Stimulated activated CD4-positive, alpha-beta T cell treated with anti-CD3 and anti-CD28 coated beads, TNF-alpha, amount 100 ng/mL, for 24 hours (primary cell): ENCODE measurements around the gene MUC20.
"Not testable (repeated sequence)": the region's sequence is repeated elsewhere in the genome, so short reads cannot be mapped to it uniquely, and the experiment has no call there.

ENCODE experiments used
- DNase-seq, 3 experiments: peaks; one replicate each; pipeline ENCODE4 v3.0.0-alpha.2; 2020; ENCODE audit warnings: low read depth in 3 of 3

The MUC20 gene

DNA sequence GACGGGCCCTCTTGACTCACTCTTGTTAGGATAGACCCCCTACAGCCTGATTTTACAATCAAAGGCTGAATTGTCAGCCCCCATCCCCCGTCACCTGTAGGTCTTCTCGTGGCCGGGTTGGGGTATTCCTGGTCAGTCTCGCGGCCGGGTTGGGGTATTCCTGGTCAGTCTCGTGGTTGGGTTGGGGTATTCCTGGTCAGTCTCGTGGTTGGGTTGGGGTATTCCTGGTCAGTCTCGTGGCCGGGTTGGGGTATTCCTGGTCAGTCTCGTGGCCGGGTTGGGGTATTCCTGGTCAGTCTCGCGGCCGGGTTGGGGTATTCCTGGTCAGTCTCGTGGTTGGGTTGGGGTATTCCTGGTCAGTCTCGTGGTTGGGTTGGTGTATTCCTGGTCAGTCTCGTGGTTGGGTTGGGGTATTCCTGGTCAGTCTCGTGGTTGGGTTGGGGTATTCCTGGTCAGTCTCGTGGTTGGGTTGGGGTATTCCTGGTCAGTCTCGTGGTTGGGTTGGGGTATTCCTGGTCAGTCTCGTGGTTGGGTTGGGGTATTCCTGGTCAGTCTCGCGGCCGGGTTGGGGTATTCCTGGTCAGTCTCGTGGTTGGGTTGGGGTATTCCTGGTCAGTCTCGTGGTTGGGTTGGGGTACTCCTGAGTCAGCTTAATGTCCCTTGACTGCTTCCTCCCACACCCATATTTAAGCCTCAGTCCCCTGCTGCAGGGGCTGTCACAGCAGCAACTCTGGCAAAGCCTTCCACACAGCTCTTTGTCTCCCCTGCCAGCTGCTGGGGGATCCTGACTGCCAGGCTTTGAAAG lies 50.3 kb downstream of the MUC20 start:
- DNase-seq = not testable (repeated sequence)

GRCh38 chr3:195771646-195772300 lies 51.0 kb downstream of the MUC20 start:
- DNase-seq = no peak

GRCh38 chr3:195773956-195774537 lies 53.3 kb downstream of the MUC20 start:
- no peak for DNase-seq

GRCh38 chr3:195774917-195775316 lies 54.1 kb downstream of the MUC20 start:
- peak in 1 of 3 experiments; percentile 9 for DNase-seq

DNA sequence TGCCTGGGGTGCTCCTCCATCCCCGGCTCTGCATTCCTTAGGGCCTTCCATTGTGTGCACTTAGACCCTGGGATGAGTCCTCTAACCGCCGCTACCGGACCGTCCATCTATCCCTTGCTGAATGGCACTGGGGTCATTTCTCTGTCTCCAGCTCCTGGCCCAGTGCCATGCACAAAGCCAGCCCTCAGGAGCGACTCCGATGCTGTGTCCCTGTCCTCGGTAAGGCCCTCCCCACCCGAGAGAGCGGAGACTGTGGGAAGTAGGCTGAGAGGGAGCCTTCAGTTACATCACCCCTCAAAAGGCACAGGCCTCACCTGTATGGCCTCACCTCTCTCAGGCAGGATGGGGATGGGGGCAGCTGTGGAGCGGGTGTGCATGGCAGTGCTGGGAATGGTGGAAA lies 57.2 kb downstream of the MUC20 start:
- no peak for DNase-seq

DNA sequence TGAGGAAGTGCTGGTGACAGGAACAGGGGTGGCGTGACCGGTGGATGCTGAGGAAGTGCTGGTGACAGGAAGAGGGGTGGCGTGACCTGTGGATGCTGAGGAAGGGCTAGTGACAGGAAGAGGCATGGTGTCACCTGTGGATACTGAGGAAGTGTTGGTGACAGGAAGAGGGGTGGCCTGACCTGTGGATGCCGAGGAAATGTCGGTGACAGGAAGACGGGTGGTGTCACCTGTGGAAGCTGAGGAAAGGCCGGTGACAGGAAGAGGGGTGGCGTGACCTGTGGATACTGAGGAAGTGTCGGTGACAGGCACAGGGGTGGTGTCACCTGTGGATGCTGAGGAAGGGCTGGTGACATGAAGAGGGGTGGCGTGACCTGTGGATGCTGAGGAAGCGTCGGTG lies 60.5 kb downstream of the MUC20 start:
- not testable (repeated sequence) for DNase-seq
